MM.1S (cell line): ENCODE results near the gene ADD2.

Experiments used
- EZH2 ChIP-seq: fragments of 300-600 bp; sonication (generic); optimal IDR thresholded peaks from 2 replicates; pipeline ENCODE3; 2017; ENCODE audit warnings: low read depth, mild to moderate bottlenecking, antibody characterized with exemption, low read length, mixed read lengths
- EZH2phosphoT487 ChIP-seq: fragments of 300-600 bp; sonication (generic); IDR thresholded peaks from 2 replicates; pipeline ENCODE4 v1.6.1; 2018; ENCODE audit warnings: antibody characterized with exemption, low read length
- TF ChIP-seq, protein P1 (sequence below): fragments of 300-600 bp; sonication (generic); IDR thresholded peaks from 2 replicates; pipeline ENCODE4 v1.5.1; 2016; ENCODE audit warnings: antibody characterized with exemption, low read length, mixed read lengths

GRCh38 chr2:70797506-70797905 is 29.5 kb upstream of the ADD2 start:
- TF ChIP-seq EZH2, result no peak
- TF ChIP-seq, protein P1, sequence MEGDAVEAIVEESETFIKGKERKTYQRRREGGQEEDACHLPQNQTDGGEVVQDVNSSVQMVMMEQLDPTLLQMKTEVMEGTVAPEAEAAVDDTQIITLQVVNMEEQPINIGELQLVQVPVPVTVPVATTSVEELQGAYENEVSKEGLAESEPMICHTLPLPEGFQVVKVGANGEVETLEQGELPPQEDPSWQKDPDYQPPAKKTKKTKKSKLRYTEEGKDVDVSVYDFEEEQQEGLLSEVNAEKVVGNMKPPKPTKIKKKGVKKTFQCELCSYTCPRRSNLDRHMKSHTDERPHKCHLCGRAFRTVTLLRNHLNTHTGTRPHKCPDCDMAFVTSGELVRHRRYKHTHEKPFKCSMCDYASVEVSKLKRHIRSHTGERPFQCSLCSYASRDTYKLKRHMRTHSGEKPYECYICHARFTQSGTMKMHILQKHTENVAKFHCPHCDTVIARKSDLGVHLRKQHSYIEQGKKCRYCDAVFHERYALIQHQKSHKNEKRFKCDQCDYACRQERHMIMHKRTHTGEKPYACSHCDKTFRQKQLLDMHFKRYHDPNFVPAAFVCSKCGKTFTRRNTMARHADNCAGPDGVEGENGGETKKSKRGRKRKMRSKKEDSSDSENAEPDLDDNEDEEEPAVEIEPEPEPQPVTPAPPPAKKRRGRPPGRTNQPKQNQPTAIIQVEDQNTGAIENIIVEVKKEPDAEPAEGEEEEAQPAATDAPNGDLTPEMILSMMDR, result no peak
- TF ChIP-seq EZH2phosphoT487, result no peak
